Measurements from ENCODE around the gene VTA1.
"Not testable (repeated sequence)": the region's sequence is repeated elsewhere in the genome, so short reads cannot be mapped to it uniquely, and the experiment has no call there.

Gene VTA1

GRCh38 chr6:142171351-142171750, 24.3 kb downstream of the VTA1 start:
- no peak for DNase-seq (ENCODE audit: low read depth in 3 of 3)

- DNase-seq (ENCODE audit: low read depth in 3 of 3): no peak
These were observed 25.7 kb downstream of the VTA1 start for GRCh38 chr6:142172758-142173157.

GRCh38 chr6:142173980-142174379, 26.9 kb downstream of the VTA1 start:
- DNase-seq (ENCODE audit: low read depth in 3 of 3): no peak

GRCh38 chr6:142174703-142175102, 27.6 kb downstream of the VTA1 start:
- no peak for DNase-seq (ENCODE audit: low read depth in 3 of 3)

GRCh38 chr6:142178129-142178528, 31.1 kb downstream of the VTA1 start:
- DNase-seq (ENCODE audit: low read depth in 3 of 3): no peak

- no peak for DNase-seq (ENCODE audit: low read depth in 3 of 3)
These were observed 34.9 kb downstream of the VTA1 start for GRCh38 chr6:142182004-142182403.

- no peak for DNase-seq (ENCODE audit: low read depth in 3 of 3)
These were observed 36.3 kb downstream of the VTA1 start for GRCh38 chr6:142183351-142183750.

GRCh38 chr6:142184307-142184706, 37.2 kb downstream of the VTA1 start:
- no peak for DNase-seq (ENCODE audit: low read depth in 3 of 3)

GRCh38 chr6:142185641-142186040, 38.6 kb downstream of the VTA1 start:
- DNase-seq (ENCODE audit: low read depth in 3 of 3): no peak

- no peak for DNase-seq (ENCODE audit: low read depth in 3 of 3)
These were observed 40.1 kb downstream of the VTA1 start for GRCh38 chr6:142187209-142187608.

- not testable (repeated sequence) for DNase-seq (ENCODE audit: low read depth in 3 of 3)
These were observed 41.3 kb downstream of the VTA1 start for GRCh38 chr6:142188341-142188740.

- DNase-seq (ENCODE audit: low read depth in 3 of 3): no peak
These were observed 42.0 kb downstream of the VTA1 start for GRCh38 chr6:142189057-142189456.

- no peak for DNase-seq (ENCODE audit: low read depth in 3 of 3)
These were observed 45.3 kb downstream of the VTA1 start for GRCh38 chr6:142192343-142192742.

GRCh38 chr6:142193621-142194020, 46.6 kb downstream of the VTA1 start:
- DNase-seq (ENCODE audit: low read depth in 3 of 3): no peak

- DNase-seq (ENCODE audit: low read depth in 3 of 3): no peak
These were observed 48.9 kb downstream of the VTA1 start for GRCh38 chr6:142195862-142196541.

- no peak for DNase-seq (ENCODE audit: low read depth in 3 of 3)
These were observed 54.0 kb downstream of the VTA1 start for GRCh38 chr6:142200846-142201628.

- DNase-seq (ENCODE audit: low read depth in 3 of 3): peak in 2 of 3 donors; percentile 9 to 20
These were observed 60.3 kb downstream of the VTA1 start for GRCh38 chr6:142207265-142207877.

- no peak for DNase-seq (ENCODE audit: low read depth in 3 of 3)
These were observed 63.5 kb downstream of the VTA1 start for GRCh38 chr6:142210606-142211005.

GRCh38 chr6:142213402-142213801, 66.3 kb downstream of the VTA1 start:
- DNase-seq (ENCODE audit: low read depth in 3 of 3): no peak

GRCh38 chr6:142218446-142218845, 71.4 kb downstream of the VTA1 start:
- DNase-seq (ENCODE audit: low read depth in 3 of 3): no peak

GRCh38 chr6:142222022-142222421, 75.0 kb downstream of the VTA1 start:
- no peak for DNase-seq (ENCODE audit: low read depth in 3 of 3)

- DNase-seq (ENCODE audit: low read depth in 3 of 3): no peak
These were observed 76.9 kb downstream of the VTA1 start for GRCh38 chr6:142223938-142224337.

GRCh38 chr6:142225115-142225514, 78.1 kb downstream of the VTA1 start:
- DNase-seq (ENCODE audit: low read depth in 3 of 3): no peak

Data from stimulated activated CD4-positive, alpha-beta T cell treated with anti-CD3 and anti-CD28 coated beads, TNF-alpha, amount 100 ng/mL, for 48 hours (primary cell).